Activated CD4-positive, alpha-beta T cell treated with anti-CD3 and anti-CD28 coated beads, Interleukin-2, amount 10 ng/mL, durations not matched to agents 24 days and 14 days (primary cell): ENCODE data around the gene AGAP6. TPM values are rescaled to one million over a fixed set of nuclear protein-coding genes. Genes with fewer than 3 reads are reported as not detected.
"Not testable (repeated sequence)": the region's sequence is repeated elsewhere in the genome, so short reads cannot be mapped to it uniquely, and the experiment has no call there.

Experiments
- DNase-seq: peaks from one replicate; pipeline ENCODE4 v3.0.0; 2022
- H3K27ac Mint-ChIP-seq: one replicate; pipeline ENCODE4 v1.8.0; 2022; ENCODE audit warnings: mild to moderate bottlenecking, mixed read lengths
- H3K27me3 Mint-ChIP-seq: one replicate; pipeline ENCODE4 v1.8.0; 2022; ENCODE audit warnings: mixed read lengths
- H3K36me3 Mint-ChIP-seq: one replicate; pipeline ENCODE4 v1.8.0; 2022; ENCODE audit warnings: low read depth, mild to moderate bottlenecking, mixed read lengths
- H3K4me1 Mint-ChIP-seq: one replicate; pipeline ENCODE4 v1.8.0; 2021; ENCODE audit warnings: mixed read lengths
- H3K4me3 Mint-ChIP-seq: one replicate; pipeline ENCODE4 v1.8.0; 2022; ENCODE audit warnings: mild to moderate bottlenecking, moderate library complexity, mixed read lengths
- H3K9me3 Mint-ChIP-seq: one replicate; pipeline ENCODE4 v1.8.0; 2021; ENCODE audit warnings: mixed read lengths
- intact Hi-C: fragments of 100-400 bp; cut with micrococcal nuclease; formaldehyde crosslinking; loops from one replicate; pipeline ENCODE4 v1.15.1; 2023
- total RNA-seq: library from RNA; stranded (reverse); gene quantifications from 2 replicates; pipeline ENCODE4 v1.2.3, GENCODE V29; 2022

AGAP6 gene
- total RNA-seq, 1 donor from 2014 or later, result 26.9 TPM

DNA sequence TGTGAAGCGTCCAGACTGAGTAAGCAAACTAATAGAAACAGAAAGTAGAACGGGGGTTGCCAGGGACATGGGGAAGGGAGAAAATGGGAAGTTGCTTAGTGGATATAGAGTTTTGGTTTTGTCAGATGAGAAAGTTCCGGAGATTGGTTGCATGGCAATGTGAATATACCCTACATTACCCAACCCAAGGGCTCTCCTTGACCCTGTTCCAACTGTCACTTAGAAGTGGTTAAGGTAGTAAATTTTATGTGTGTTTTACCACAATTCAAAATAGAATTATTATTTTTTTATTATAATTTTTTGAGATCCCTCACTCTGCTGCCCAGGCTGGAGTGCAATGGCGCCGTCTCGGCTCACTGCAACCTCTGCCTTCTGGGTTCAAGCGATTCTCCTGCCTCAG, 25.8 kb downstream of the AGAP6 start:
- H3K4me3 Mint-ChIP-seq, H3K36me3 Mint-ChIP-seq, H3K27me3 Mint-ChIP-seq, H3K27ac Mint-ChIP-seq, intact Hi-C loops, H3K9me3 Mint-ChIP-seq, DNase-seq, H3K4me1 Mint-ChIP-seq: not testable (repeated sequence)

- H3K9me3 Mint-ChIP-seq, H3K27ac Mint-ChIP-seq, intact Hi-C loops, H3K4me1 Mint-ChIP-seq, DNase-seq, H3K36me3 Mint-ChIP-seq, H3K4me3 Mint-ChIP-seq, H3K27me3 Mint-ChIP-seq: not testable (repeated sequence)
Measured at GRCh38 chr10:50015596-50016220, 27.5 kb downstream of the AGAP6 start.

- H3K4me3 Mint-ChIP-seq, H3K36me3 Mint-ChIP-seq, intact Hi-C loops, H3K4me1 Mint-ChIP-seq, H3K9me3 Mint-ChIP-seq, H3K27ac Mint-ChIP-seq, H3K27me3 Mint-ChIP-seq, DNase-seq: not testable (repeated sequence)
Measured at GRCh38 chr10:50016926-50017325, 28.7 kb downstream of the AGAP6 start.

GRCh38 chr10:50017646-50018045, 29.4 kb downstream of the AGAP6 start:
- not testable (repeated sequence) for DNase-seq

GRCh38 chr10:50019279-50019678, 31.1 kb downstream of the AGAP6 start:
- DNase-seq, H3K9me3 Mint-ChIP-seq, H3K36me3 Mint-ChIP-seq, H3K27ac Mint-ChIP-seq, intact Hi-C loops, H3K27me3 Mint-ChIP-seq, H3K4me1 Mint-ChIP-seq, H3K4me3 Mint-ChIP-seq: not testable (repeated sequence)

More at GRCh38 chr10:50017646-50018045, 29.4 kb downstream of the AGAP6 start:
- intact Hi-C loops, H3K27me3 Mint-ChIP-seq, H3K36me3 Mint-ChIP-seq, H3K4me1 Mint-ChIP-seq, H3K27ac Mint-ChIP-seq, H3K9me3 Mint-ChIP-seq, H3K4me3 Mint-ChIP-seq: not testable (repeated sequence)

DNA sequence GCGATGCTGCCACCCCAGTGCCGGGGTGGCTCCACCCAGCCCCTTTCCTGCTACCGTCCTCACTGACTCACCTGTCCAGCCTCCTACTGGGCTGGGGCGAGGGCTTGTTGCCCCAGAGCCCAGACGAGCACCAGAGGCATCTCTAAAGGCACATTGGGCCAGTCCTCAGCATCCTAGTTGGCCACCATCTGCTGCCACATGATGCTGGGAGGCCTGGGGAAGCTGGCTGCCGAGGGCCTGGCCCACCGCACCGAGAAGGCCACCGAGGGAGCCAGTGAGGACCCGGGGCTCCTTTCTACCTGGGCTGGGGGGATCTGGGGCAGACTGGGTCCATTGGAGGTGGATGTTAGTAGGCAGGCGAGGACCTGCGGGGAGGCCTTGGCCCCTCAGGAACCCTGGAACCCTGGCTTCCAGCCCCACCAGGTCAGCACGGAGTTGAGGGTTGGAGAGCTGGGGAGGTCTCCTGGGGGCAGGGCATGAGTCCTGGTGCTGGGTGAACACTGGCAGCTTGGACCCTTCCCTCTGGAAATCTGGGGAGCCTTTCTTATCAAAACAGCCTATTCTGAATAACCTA, 32.3 kb downstream of the AGAP6 start:
- H3K27ac Mint-ChIP-seq, H3K4me1 Mint-ChIP-seq, H3K4me3 Mint-ChIP-seq, DNase-seq, H3K36me3 Mint-ChIP-seq, H3K9me3 Mint-ChIP-seq, intact Hi-C loops: not testable (repeated sequence)
- peaks cover 16% of the 10 kb centered on the region for H3K27me3 Mint-ChIP-seq

DNA sequence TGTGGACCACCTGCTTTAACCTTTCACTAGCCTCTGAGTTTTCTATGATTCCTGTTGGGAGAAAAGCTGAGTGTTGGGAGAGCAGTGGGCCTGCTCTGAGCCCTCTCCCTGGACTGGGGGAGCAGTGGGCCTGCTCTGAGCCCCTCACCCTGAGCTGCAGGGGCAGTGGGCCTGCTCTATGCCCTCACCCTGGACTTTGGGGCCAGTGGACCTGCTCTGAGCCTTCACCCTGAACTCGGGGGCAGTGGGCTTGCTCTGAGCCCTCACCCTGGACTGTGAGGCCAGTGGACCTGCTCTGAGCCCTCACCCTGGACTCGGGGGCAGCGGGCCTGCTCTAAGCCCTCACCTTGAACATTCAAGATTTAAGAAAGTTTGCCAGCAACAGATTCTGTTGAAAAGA, 33.4 kb downstream of the AGAP6 start:
- H3K9me3 Mint-ChIP-seq, result no peaks in the 10 kb centered on the region
- H3K36me3 Mint-ChIP-seq, result no peaks in the 10 kb centered on the region
- H3K4me3 Mint-ChIP-seq, result no peak overlapping the region
- H3K27me3 Mint-ChIP-seq, result peaks cover 22% of the 10 kb centered on the region
- no peak overlapping the region for H3K27ac Mint-ChIP-seq
- intact Hi-C loops, result no loop called here
- no peak for DNase-seq
- H3K4me1 Mint-ChIP-seq, result no peaks in the 10 kb centered on the region

DNA sequence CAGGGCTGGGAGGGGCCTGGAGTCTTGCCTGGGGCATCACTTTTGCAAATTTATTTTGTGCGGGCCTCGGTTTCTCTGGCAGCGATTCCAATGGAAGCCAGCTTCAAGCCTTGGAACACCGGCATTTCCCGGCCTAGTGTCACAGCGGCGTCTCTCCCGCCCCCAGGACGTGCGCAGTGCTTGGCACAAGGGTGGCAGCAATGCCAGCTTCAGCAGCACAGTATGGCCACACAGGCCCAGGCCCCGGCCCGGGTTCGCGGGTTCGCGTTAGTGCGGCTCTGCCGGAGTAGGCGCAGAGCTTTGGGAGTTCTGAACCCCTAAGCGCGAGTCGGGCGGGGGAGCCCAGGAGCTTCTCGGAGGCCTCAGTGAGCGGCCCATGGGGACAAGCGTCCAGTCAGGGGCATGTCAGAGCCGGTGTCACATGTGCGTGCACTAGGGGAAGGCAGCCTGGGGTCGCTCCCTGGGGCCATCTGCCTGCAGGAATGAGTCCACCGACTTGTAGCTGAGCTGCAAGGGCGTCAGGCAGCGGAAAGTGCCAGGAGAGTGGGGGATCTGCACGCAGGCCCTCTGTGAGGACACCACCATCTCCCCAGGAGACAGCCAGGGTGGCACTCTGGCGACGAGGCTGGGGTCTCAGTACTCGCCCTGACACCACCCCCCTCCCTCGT, 36.6 kb downstream of the AGAP6 start:
- not testable (repeated sequence) for H3K36me3 Mint-ChIP-seq, H3K27ac Mint-ChIP-seq, H3K4me1 Mint-ChIP-seq, H3K4me3 Mint-ChIP-seq, H3K9me3 Mint-ChIP-seq, DNase-seq
- intact Hi-C loops, result loop anchor here (5.0 kb wide), 1 partner anchor 127 kb away; no protein-coding TSS in a partner anchor
- peaks cover 22% of the 10 kb centered on the region for H3K27me3 Mint-ChIP-seq

DNA sequence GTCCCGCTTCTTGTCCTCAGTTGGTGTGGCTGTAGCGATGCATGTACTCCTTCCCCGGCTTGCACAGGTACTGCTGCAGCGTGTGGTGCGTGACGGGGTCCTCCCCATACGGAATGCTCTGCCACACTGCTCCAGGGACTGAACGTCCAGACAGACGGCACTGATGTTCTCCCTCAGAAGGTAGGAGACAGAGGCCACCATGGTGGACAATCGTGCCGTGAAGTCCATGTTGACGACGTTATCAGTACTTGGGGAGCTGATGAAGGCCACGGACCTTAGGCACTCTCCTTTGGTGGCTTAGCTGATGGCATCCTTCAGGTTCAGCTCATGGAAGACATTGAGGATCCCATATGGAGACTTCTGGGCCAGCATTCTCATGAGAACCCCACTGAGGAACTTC, 37.4 kb downstream of the AGAP6 start:
- Mint-ChIP-seq H3K36me3 (no peaks in the 10 kb centered on the region), H3K4me1 (no peaks in the 10 kb centered on the region), H3K9me3 (no peaks in the 10 kb centered on the region), H3K27ac (no peak overlapping the region), H3K4me3 (no peak overlapping the region), H3K27me3 (peaks cover 22% of the 10 kb centered on the region)
- intact Hi-C loops, result loop anchor here (5.0 kb wide), 1 partner anchor 127 kb away; no protein-coding TSS in a partner anchor
- no peak for DNase-seq

- no peaks in the 10 kb centered on the region for H3K4me1 Mint-ChIP-seq
- intact Hi-C loops, result loop anchor here (5.0 kb wide), 1 partner anchor 125 kb away; no protein-coding TSS in a partner anchor
- DNase-seq, result no peak
- no peak overlapping the region for H3K4me3 Mint-ChIP-seq
- no peaks in the 10 kb centered on the region for H3K36me3 Mint-ChIP-seq
- H3K27ac Mint-ChIP-seq, result no peak overlapping the region
- H3K9me3 Mint-ChIP-seq, result no peaks in the 10 kb centered on the region
- peaks cover 22% of the 10 kb centered on the region for H3K27me3 Mint-ChIP-seq
Measured at GRCh38 chr10:50027195-50027594, 39.0 kb downstream of the AGAP6 start.

- DNase-seq, result no peak
Measured at GRCh38 chr10:50033481-50033880, 45.3 kb downstream of the AGAP6 start.

DNA sequence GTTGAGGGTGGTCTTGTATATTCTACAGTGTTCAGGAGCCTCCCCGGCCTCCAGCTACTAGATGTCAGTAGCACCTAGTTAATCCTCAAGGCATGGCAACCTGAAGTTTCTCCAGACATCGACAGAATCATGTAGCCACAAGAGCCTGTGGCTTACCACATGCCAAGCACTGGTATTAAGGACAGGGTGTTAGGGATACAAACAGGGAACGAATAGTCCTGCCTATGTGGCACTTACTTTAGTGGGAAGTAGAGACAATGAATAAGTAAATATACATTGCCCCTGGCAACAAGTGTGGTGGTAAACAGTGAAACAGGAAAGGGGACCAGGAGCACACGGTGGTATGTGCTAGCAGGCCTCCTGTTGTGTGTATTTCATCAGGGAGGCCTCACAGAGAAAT, 47.1 kb downstream of the AGAP6 start:
- DNase-seq, H3K27me3 Mint-ChIP-seq, H3K27ac Mint-ChIP-seq, H3K9me3 Mint-ChIP-seq, H3K4me1 Mint-ChIP-seq, intact Hi-C loops, H3K36me3 Mint-ChIP-seq, H3K4me3 Mint-ChIP-seq: not testable (repeated sequence)

More at GRCh38 chr10:50033481-50033880, 45.3 kb downstream of the AGAP6 start:
- no peaks in the 10 kb centered on the region for H3K9me3 Mint-ChIP-seq
- H3K4me1 Mint-ChIP-seq, result no peaks in the 10 kb centered on the region
- no peaks in the 10 kb centered on the region for H3K36me3 Mint-ChIP-seq
- intact Hi-C loops, result no loop called here
- H3K27ac Mint-ChIP-seq, result no peak overlapping the region
- no peak overlapping the region for H3K4me3 Mint-ChIP-seq
- H3K27me3 Mint-ChIP-seq, result peaks cover 2% of the 10 kb centered on the region

DNA sequence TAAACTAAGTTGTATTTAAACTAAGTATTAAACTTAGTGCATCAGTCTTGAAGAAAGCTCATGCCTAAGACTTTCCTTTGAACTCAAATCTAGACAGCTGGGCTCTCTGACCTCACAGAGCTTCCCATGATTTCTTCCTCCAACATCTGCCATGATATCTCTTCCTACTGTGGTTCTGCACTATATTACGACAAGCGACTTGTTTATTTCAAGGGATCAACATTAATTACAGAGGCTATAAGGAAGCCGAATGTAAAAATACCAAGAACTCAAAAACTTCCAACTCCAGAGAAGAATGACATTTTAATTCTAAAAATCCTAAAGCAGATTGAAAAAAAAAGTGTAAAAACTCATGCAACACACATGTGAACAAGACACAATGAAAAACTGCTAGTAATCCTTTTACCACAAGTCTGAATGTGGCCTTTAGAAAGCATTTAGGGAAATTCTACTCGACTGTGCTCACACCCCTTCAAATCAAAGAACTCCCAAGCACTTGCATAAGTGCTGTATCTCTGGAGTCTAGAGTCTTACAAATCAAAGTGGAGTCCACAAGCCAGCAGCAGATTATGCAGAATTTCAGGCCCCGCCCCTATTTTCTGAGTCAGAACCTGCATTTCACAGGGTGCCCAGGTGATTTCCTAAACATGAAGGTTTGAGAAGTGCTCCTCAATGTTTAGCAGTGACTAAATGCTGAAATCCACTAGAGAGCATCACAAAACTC, 56.9 kb downstream of the AGAP6 start:
- peaks cover 1% of the 10 kb centered on the region for H3K27me3 Mint-ChIP-seq
- H3K36me3 Mint-ChIP-seq, result no peaks in the 10 kb centered on the region
- H3K9me3 Mint-ChIP-seq, result no peaks in the 10 kb centered on the region

DNA sequence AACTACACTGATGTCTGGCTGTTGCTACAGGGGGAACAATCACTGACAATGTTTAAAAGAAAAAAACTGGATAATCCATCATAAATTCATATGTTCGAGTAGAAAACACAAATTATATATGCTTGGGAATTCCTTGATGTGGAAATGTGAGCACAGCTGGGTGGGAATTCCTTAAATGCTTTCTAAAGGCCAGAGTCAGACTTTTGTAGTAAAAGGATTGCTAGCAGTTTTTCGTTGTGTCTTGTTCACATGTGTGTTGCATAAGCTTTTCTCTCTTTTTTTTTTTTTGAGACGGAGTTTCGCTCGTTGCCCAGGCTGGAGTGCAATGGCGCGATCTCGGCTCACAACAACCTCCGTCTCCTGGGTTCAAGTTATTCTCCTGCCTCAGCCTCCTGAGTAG, 58.3 kb downstream of the AGAP6 start:
- H3K27me3 Mint-ChIP-seq, result not testable (repeated sequence)

More for the DNA sequence above, 56.9 kb downstream of the AGAP6 start:
- intact Hi-C loops, result no loop called here
- Mint-ChIP-seq H3K4me3 (no peak overlapping the region), H3K4me1 (no peaks in the 10 kb centered on the region), H3K27ac (no peak overlapping the region)
- no peak for DNase-seq

More for the DNA sequence above, 58.3 kb downstream of the AGAP6 start:
- H3K9me3 Mint-ChIP-seq, H3K4me1 Mint-ChIP-seq, H3K27ac Mint-ChIP-seq, intact Hi-C loops, DNase-seq, H3K36me3 Mint-ChIP-seq, H3K4me3 Mint-ChIP-seq: not testable (repeated sequence)
